LoVo (cell line): Measurements from ENCODE around the gene TWF2.

Experiments
- DNase-seq: peaks from one replicate; pipeline ENCODE4 v3.0.0-alpha.2; 2016; ENCODE audit warnings: low spot score

The TWF2 gene

DNA sequence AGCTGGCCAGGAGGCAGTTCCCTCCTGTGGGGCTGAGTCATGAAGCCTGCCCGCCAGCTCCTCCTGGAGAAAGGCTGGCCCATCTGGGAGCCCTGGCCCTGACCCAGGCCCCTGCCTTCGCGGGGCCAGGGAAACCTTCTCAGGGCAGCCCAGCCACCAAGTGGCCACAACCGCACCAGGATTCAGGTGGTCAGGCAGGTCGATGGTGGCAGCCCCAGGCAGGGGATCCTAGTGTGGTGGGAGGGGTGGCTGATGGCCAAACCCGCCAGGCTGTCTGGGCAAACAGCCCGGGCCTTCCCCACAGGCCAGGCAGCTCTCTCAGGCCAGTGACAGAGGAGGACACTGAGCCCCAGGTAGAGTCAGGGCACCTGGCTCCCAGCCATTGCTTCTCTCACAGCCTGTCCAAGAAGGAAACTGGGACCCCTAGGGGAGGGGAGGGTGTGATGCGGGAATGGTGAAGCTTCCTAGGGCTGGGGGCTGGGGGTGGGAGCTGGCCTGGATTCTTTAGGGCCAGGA, 1.2 kb downstream of the TWF2 start:
- DNase-seq, result peak; percentile 59

DNA sequence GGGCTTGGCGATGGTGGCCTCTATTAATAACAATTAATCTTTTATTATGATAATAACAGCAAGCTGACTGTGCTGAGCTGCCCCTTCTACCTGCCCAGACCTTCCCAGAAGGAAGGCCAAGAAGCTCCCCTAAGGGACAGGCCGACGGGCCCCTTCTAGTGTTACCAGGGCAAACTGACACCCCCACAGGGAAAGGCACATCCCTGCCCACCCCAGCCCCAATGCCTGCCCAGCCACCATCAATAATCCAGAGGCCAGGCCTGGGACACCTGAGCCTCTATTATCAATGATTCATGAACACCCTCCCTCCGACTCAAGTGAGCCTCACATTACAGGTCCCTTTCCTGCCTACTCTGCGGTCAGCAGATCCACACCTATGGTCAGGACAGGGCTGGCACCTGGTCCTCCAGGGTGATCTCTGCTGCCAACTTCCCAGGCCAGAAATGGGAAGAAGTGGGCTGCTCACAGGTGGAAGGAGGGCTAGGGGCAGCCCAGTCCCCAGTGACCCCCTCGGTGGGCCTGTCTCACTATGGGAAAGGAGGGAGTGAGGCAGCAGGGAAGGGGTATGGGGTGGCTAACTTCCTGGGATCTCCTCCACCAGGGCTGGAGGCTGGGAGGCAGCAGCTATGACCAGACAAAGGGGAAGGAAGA, 1.8 kb downstream of the TWF2 start:
- no peak for DNase-seq

DNA sequence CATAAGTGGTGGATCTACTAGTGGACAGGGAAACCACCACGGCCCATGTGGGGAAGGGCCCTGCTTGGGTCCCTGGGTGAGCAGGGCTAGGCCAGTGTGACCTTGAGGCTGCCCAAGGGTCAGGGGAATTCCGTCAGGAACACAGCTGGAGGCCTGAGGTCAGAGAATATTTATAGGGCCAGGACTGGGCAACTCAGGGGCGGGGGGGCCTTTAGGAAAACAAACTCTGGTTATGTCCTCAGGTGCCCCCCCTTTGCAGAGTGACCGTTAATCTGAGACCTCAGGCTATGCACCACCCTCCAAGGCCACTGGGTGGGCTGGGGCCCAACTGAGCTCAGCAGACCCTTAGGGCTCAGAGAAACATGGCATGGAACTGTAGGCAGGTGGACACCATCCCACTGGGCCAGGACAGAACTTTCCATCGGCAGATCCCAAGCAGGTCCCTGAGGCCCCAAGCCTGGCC, 2.5 kb downstream of the TWF2 start:
- DNase-seq, result no peak

DNA sequence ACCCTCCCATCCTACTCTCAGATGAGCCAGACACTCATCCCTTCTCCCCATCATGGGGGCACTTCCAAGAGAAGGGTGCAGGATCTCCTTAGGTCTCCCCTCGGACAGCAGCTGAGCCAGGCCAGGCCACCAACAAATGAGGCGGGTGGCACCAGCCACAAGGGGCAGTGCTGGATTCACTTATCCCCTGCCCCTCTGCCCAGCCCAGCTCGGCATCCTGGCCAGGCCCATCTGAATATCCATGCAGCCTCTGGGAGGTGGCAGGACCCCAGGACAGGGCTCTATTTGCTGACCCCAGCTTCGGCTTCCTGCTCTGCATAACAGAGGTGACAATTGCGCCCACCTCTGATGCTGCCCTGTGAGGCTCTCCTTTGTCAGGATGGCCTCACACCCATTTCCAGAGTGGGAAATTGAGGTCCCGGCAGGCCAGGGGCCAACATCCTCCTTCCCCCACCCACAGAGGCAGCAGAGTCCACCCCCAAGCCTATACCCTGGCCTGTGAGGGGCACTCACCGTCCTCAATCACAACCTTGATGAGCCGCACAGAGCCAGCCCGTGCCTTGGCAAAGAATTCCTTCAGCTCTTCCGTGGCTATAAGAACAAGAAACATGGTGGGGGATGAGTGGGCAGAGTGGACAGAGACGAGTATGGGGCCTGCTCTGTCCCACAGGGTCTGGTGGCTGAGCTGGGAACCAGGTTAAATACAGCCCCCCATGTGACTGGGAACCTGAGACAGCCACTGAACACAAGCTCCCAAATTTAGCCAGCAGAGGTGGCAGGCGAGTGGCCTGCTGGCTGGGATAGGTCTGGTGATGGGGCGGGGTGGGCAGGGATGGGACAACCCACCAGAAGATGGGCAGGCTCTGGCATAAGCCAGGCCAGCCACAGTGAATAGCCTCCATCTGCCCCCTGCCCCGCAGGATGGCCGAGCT, 4.2 kb downstream of the TWF2 start:
- DNase-seq, result no peak

DNA sequence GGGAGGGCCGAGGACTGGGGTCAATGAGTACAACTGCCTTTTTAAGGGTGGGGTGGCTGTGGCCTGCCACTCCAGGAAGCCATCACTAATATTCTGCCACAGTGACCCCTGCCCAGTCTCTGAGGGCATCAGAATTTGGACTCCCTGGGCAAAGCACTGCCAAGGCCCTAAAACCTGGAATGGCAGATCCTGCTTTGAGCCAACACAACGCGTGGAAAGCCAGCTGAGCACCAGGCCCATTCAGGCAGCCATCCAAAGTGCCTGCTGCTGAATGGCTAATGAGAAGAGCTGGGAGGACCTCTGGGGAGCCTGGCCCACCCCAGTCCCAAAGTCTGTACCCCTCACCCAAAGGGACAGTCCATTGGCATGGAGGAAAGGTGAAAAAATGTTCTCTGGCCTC, 5.0 kb downstream of the TWF2 start:
- no peak for DNase-seq

DNA sequence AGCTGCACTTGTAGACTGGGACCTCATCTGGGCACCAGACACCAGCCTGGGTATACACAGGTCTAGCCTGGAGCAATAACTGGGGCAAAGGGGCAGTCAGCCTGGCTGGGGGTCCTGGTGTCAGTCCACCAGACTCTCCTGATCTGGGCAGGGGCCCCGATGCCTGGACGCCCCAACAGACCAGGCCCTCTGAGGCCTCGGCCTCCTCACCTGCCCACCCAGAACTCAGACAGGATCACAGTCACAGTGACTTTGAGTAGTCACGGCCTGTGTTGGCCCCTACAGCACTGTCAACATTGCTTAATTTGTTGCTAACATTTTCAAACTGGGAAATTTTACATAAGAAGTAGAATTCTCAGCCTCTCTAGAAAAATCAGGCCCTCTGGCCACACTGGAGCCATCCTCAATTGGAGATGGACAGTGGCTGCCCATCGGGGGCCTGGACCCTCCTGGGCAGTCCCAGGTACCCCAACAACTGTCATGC, 5.8 kb downstream of the TWF2 start:
- DNase-seq, result no peak

DNA sequence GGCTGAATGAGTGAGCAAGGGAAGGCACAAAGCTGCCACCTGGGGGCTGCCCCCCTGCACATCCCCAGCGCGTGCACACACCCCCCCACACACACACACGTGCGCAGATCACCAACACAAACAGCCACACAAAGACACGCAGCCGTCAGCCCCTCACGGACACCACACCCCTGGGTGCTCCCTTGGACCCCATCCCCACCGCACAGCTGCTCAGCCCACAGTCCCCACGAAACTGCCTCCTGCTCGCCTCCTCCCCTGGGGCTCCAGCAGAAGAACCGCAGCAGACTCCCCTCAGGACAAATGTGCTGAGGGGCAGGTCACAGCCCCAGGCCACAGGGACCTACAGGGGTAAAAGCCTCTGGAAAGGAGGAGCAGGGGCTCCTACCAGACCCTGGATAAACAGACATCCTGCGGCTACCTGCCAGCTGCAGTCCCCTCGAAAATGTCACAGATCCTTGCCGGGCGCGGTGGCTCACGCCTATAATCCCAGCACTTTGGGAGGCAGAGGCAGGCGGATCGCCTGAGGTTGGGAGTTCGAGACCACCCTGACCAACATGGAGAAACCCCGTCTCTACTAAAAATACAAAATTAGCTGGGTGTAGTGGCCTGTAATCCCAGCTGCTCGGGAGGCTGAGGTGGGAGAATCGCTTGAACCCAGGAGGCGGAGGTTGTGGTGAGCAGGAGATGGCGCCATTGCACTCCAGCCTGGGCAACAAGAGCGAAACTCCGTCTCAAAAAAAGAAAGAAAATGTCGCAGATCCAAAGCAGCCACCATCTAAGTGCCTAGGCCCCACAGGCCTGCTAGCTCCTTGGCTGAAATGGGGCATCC, 6.5 kb downstream of the TWF2 start:
- no peak for DNase-seq

DNA sequence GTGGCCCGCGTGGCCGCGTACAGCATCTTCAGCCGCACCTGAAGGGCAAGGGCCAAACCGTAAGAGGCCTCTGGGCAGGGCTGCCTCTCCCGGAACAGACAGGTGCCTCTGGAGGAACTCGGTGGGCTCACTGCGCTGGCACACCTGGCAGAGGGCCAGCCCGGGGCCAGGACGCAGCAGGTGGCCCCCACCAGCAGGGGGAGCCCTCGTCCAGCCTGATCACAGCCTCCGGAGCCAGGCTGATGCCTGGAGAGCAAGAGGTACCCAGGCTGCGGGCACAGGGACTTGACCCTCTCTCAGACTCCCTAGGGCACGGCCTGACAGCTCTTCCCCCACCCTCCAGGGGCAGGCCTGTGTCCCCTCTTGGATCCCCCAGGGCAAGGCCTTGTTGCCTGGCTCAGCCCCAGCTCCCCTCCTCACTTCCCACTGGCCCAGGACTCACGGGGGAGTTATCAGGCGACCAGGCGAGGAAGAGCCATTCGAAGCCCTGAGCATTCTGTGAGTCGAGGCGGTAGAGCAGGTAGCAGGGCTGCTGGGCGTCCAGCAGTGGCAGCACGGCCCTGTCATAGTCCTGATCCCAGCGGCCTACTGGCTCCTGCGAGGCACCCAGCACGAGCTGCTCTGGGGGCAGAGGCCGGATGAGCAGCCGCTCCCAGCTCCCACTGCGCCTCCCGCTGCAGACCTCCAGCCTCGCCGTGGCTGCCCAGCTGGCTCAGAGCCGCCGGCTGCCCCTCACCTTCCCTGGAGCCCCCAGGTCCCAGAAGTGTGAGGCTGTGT, 7.3 kb downstream of the TWF2 start:
- DNase-seq, result no peak

DNA sequence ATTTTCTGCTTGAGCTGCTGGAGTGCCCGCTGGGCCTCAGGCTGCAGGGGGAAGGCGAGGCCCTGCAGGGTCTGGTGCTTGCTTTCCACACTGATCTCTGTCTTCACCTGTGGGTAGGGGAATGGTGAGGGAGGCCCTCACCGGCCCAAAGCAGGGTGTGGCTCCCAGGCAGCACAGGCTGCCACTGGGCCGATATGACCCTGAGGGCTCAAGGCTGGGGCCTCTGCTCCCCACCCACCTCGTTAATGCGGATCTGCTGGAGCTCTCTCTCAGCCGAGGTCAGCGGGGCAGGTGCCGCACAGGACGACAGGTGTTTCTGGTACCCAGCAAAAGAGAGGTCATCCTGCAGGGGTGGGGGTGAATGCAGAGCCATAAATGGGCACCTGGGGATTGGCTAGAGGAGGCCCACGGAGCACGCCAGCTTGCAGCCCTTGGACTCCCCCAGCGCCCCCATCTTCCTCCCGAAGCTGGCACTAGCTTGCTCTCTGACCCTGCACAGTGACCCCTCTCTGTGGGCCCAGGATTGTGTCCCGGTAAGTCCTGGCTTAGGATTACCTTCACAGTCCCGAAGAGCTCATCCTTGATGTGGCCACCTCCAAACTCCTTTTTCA, 8.0 kb downstream of the TWF2 start:
- DNase-seq, result no peak

DNA sequence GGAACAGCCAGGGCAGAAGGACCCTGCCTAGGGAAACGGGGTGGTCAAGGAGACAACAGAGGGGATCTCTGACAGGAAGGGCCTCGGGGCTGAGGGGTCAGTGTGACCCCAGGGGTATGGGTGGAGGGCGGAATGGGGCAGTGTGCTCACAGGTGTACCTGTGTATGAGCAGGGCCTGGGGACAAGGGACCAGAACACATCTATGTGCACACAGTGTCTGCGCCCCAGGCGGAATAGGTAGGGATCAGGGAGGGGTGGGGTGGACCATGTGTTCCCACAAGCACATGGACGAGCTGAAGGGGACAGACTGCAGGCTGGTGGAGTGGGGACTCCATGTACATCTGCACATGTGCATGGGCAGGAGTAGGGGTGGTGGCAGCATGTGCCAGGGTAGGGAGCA, 8.5 kb downstream of the TWF2 start:
- no peak for DNase-seq

DNA sequence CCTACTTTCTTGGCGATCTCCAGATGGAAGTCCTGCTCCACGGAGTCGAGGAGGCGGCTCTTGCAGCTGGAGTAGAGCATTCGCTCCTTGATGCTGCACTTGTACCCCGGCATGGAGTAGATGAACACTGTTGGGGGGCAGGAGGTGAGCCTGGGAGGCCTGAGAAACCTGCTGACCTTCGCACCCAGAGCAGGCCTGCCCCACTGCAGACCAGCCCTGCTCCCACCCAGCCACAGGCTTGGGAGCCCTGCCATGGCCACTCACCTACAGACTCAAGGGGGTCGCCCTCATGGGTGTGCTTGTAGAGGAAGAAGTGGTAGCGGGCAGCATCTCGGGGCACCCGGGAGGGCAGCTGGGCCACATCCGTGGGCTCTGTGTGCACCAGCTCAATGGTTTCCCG, 9.3 kb downstream of the TWF2 start:
- DNase-seq, result no peak

DNA sequence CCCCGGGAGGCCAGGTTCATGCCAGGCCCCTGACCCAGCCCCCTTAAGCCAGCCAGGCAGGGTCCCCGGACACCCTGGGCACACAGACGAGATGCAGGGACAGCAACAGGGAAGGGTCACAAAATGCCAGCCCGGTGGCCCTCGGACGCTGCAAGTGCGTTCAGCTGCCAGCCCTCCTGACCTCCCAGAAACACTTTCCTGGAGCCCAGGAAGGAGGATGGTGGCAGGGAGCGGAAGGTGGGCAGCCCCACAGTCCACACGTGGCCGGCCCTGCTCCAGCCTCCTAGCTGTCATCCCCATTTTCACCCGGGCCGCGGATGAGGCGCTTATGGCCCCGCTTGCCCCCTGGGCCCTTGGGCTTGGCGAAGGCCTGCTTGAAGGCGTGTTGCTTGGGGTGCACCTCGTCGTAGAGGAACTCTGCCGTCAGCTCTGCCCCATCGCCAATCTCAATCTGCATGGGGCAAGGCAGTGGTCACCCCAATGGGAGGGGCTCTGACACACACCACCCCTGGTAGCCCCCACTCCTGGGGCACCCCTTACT, 10.1 kb downstream of the TWF2 start:
- DNase-seq, result no peak

DNA sequence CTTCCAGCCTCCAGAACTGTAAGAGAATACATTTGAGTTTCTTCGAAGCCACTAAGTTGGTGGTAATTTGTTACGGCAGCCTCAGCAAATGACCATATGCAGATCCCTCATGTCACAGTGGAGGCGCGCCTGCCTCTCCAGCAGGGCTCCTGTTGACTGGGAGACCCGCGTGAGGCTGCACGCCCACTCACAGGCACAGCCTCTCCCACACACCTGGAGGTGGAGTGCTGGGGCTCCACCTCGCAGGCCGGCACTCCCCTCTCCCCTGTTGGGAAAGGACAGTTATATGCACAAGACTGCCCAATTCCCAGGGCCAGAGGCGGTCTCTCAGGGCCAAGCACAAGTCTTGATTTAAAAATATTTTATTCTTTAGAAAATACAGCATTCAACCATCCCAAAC, 10.7 kb downstream of the TWF2 start:
- DNase-seq, result no peak

DNA sequence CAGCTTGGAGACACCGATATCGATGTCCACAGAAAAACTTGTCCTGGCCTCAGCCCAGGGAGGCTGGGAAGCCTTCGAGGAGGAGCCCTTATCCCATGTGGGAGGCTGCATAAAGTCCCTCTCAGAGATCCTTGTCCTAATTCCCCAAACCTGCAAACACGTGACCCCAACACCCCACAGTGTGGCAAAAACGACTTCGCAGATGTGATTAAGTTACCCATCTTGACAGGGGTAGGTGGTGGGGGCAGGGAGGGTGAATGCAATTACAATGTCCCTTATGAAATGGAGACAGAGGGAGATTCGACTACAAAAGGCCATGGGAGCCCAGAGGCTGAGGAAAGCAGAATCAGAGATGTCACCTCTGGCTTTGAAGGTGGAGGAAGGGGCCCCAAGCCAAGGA, 11.2 kb downstream of the TWF2 start:
- no peak for DNase-seq

DNA sequence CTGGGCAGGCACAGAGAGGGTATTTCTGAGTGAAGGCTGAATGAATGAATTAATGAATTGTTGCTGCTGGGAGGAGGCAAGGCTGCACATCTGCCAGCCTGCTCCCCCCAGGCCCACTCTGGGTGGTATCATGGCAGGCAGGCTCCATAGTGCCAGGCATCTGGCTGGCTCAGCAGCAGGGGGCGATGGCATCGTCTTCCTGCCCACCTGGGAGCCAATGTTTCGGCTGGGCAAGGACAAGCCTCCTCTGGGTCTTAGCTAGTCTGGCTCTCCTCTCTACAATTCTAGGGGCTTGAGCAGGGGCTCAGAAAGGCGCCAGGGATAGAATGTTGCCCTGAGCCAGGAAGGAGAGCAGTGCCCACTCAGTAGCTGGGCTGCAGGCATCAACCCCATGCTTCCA, 11.8 kb downstream of the TWF2 start:
- no peak for DNase-seq

DNA sequence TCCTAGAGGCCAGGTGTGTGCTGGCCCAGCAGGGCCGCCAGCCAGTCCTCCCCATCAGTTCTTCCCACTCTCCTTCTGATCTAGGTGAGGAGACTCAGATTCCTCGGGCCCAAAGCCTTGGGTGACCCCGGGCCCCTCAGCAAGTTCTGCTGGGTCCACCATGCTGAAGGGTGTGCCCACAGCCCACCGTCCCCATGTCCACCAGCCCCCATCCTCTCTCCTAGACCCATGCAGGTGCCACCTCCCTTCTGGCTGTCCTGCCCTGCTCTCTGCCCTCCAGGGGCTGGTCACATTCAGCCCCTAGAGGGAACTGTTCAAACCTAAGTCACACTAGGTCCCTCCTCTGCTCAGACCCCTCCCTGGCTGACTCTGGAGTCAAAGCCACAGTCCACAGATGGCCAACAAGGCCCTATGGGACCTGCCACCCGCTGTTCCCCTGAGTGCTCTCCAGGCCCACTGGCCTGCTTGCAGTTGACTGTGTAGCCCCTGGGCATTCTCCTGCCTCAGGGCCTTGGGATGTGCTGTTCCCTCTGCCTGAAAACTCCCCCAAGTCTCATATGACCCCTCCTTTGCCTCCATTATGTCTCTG, 12.6 kb downstream of the TWF2 start:
- no peak for DNase-seq

DNA sequence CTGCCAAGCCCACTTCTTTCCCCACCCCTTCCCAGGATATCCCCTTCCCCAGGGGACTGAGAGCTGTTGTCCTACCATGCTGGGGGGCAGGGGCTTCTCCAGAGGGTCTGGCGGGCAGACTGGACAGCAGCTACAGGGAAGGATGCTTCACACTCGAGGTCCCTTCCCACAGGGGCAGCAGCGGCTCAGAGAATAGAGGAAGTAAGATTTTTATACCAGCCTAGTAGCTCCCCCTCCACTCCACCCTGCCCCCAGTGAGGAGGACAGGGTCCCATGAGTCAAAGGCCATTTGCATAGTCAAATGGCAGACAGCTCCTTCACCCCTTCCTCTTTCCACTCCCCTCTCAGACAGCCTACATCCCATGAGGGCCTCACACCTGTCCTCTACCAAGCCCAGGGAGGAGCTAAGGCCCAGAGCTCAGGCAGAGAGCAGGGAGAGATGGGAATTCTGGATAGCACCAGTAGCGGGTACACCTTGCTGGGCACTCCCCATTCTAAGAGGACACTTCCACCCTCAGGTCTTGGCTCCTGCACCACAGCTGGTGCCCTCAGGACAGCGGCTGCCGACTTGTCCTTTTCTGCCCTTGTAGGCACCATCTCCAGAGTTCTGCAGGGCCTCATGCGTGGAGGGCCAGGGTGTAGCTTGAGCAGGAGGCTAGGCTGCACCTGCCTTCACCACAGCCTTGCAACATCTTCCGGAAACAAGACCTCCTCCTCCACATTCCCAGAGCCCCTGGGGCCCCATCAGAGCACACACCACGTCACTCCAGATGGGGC, 13.3 kb downstream of the TWF2 start, which contains the start of gene TLR9:
Gene TLR9 (minus strand): TSS at position 194 of the 777 bp plus-strand sequence. CDS start 116 bp downstream, at position 78.
- no peak for DNase-seq

DNA sequence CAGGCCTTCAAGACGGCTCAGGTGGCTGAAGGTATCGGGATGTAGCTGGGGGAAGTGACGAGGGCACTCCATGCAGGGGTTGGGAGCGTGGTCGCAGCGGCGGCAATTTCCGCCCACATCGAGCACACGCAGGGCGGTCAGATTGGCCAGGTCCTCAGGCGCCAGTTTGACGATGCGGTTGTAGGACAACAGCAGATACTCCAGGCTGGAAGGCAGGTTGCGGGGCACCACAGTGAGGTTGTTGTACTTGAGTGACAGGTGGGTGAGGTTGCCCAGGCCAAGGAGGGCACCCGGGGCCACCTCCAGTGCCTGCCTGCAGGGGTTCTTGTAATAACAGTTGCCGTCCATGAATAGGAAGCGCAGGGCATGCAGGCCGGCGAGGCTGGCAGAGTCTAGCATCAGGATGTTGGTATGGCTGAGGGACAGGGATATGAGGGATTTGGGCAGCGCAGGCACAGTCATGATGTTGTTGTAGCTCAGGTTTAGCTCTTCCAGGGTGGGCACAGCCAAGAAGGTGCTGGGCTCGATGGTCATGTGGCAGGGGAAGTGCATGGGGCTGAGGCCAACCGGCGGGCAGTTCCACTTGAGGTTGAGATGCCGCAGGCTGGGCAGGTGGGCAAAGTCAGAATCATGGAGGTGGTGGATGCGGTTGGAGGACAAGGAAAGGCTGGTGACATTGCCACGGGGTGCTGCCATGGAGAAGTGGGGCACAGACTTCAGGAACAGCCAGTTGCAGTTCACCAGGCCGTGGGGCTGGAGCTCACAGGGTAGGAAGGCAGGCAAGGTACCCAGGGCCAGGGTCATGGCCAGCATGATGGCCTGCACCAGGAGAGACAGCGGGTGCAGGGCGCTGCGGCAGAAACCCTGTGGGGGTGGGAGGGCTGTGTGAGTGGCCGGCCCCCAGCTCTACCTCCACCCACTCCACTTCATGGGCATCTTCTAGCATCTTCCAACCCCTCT, 15.2 kb downstream of the TWF2 start:
- no peak for DNase-seq
